Right ventricle myocardium inferior (tissue), 1 donor: Measurements from ENCODE around the gene ST8SIA3. TPM values are rescaled to one million over a fixed set of nuclear protein-coding genes. Genes with fewer than 3 reads are reported as not detected.
"Not testable (repeated sequence)": the region's sequence is repeated elsewhere in the genome, so short reads cannot be mapped to it uniquely, and the experiment has no call there.

Experiments
- ATAC-seq: fragments of 200-7000 bp; cut with Tn5 transposase; one replicate; pipeline ENCODE4 v1.9.1; 2020; ENCODE audit warnings: mild to moderate bottlenecking, moderate library complexity
- DNase-seq: peaks from one replicate; pipeline ENCODE4 v3.0.0; 2021; ENCODE audit errors: missing footprints
- intact Hi-C: fragments of 100-400 bp; cut with DNase I; formaldehyde crosslinking; loops from one replicate; pipeline ENCODE4 v1.11.0; 2022
- total RNA-seq: library from RNA; stranded (reverse); fragmentation: NEBNext Ultra II Directional; extraction: Animal tissue kit (Norgen Biotek cat#: 25700); gene quantifications from one replicate; pipeline ENCODE4 v1.2.1, GENCODE V29; 2021
- donor health status: DM: no; HTN: yes; CAD: no; lungs with severe emphysema.

ST8SIA3 gene
- total RNA-seq, 1 donor from 2014 or later: not detected

DNA sequence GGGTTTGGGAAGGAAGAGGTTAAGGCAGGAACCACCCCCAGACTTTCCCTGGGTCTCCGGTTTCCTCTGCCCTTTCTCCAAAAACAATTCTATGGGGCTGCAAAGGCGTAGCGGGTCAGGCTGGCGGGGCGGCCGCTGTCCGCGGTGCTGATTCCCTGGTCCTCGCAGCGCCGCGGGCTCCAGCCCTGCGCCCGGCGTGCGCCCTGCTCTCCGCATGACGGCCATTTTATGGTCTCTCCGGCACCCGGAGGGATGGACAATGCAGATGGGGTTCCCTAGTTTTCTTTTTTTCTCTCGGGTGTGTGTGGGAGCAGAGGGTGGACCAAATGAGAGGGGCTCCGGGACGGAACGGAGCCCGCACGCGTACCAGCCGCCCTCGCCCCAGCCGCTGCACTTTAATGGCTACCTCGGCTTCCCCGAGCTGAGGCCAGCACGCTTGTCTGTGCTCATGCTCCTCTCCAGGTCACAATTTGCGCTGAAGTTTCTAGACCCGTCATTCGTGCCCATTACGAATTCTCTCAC is 1.6 kb downstream of the ST8SIA3 start:
- no peak for DNase-seq
- intact Hi-C loops: no loop called here
- ATAC-seq: peak; percentile 28

DNA sequence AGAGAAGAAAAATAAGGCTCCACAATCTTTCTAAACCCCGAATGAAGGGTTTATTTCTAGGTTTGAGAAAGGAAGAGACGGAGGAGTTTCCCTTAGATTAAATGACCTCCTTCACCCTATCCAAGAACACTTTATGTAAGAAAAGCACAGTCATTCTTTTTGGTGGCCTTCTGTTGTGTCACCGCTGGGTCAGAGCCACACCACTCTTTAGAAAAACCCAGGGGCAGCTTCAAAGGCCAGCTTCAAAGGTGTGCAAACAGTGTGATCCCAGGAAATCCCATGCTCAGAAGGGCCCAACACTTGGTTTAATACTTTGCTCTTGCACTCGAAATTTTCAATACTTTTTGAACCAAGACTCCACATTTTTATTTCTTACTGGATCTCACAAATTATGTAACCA is 7.1 kb downstream of the ST8SIA3 start:
- intact Hi-C loops: no loop called here
- ATAC-seq (no peak), DNase-seq (no peak)

DNA sequence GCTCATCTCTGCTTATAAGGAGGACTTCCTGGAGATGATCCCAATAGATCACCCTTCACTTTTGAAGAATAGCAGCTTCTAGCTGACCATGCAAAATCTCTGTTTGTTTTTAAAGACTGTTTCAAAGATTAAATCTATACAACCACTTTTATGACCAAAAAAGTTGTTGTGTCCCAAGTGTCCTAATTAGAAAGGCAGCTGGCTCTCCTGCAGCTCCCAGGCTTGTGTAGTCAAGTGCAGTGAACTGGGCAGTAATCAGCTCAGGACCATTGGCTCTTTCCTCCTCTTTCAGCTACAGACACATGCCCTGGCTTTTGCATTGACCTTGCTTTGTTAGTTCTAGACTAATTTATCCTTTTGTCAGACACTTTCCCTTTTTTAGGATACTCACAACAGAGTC is 10.4 kb downstream of the ST8SIA3 start:
- intact Hi-C loops: no loop called here
- DNase-seq (no peak), ATAC-seq (no peak)

DNA sequence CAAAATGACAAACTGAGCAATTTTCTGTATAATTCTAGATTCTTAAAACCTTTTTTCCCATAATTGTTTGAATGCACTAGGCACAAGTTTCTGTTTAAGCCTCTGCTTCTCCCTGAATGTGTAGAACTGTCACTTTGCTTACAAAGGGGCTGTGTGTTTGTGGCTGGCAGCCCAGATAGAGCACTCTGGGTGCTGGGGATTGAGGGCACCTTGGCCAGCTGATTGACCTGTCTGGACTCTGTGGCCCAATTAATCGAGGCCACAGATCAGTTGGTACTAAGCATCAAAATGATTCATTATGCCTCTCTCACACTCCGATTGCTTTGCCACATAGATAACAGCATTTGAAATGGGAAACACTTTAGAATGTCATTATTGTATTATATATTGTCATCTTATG is 12.1 kb downstream of the ST8SIA3 start:
- DNase-seq (no peak), ATAC-seq (no peak)
- intact Hi-C loops: no loop called here

DNA sequence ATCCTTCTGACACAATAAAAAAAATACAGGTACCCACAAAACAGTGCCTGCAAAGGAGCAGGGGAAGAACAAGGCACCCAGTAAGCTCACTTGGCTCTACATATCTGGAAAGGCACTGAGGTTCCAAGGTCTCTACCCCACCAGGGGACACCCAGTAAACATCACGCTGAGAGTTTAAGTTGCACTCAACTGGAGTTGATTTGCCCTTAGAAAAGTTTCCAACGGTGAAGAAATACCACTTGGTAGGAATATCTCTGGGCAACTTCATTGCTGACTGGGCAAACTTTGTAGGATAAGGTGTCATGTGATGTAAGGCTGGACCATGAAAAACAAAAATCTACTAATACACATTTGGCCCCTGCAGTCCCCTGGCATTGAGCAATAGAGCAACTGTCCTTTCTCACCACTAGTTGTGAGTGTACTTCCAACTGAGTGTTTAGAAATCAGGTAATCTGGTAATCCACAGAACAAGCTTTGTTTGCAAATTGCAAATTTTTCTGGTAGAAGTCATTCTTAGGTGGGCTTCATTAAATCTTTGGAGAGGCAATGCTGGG is 14.2 kb downstream of the ST8SIA3 start:
- DNase-seq (no peak), ATAC-seq (no peak)
- intact Hi-C loops: no loop called here

DNA sequence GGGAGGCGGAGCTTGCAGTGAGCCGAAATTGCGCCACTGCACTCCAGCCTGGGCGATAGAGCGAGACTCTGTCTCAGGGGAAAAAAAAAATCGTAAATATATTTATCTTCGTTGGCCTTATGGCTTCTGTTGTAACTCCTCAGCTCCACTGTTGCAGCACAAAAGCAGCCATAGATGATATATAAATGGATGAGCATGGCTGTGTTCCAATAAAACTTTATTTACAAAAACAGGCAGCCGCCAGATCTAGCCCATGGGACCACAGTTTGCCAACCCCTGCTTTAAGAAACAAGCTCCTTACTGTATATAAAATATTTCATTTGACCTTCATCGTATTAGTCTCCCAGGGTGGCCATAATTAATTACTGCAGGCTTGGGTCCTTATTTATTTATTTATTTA is 20.1 kb downstream of the ST8SIA3 start:
- no peak for DNase-seq
- no peak for ATAC-seq
- intact Hi-C loops: no loop called here

DNA sequence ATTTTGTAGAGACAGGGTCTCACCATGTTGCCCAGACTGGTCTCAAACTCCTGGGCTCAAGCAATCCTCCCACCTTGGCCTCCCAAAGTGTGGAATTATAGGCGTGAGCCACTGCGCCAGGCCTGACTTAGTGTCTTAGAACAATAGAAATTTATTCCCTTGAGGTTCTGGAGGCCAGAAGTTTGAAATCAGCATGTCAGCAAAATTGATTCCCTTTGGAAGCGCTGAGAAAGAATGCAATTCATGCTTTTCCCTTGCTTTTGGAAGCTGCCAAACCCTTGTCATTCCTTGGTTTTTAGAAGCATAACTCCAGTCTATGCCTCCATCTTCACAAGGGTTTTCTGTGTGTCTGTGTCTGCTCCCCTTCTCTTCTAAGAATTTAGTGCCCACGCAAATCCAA is 20.7 kb downstream of the ST8SIA3 start:
- ATAC-seq (no peak), DNase-seq (no peak)
- intact Hi-C loops: no loop called here

DNA sequence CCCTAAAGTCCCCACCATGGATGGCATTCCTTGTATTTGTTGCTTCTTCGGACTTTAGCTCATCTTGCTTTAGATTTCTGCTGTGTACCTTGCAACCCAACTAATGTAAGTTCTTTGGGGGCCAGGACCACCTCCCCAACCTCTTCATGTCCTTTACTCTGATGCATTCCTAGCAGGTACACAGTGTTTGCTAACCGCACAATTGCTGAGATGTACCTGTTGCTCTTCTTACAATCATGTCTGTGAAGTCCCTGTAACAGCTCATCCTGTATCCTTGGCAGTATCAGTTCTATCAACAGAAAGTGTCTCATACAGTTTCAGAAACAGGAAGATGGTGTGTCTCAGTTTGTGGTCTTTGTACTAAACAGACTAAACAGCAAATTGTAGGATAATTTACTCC is 24.1 kb downstream of the ST8SIA3 start:
- intact Hi-C loops: no loop called here
- ATAC-seq (no peak), DNase-seq (no peak)

DNA sequence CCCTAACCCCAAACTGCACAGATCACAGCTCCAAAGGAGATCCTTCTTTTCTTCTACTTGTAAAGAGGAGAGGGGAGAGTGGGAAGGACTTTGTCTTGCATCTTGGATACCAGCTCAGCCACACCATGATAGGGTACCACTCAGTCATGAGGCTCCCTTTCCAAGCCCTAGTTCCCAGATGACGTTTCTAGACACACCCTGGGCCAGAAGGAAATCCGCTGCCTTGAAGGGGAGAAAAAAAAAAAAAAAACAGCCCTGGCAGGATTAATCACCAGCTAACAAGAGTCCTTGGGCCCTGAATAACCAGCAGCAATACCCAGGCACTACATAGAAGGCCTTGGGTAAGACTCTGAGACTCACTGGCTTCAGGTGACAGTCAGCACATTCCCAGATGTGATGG is 36.9 kb downstream of the ST8SIA3 start:
- ATAC-seq (no peak), DNase-seq (no peak)
- intact Hi-C loops: no loop called here

DNA sequence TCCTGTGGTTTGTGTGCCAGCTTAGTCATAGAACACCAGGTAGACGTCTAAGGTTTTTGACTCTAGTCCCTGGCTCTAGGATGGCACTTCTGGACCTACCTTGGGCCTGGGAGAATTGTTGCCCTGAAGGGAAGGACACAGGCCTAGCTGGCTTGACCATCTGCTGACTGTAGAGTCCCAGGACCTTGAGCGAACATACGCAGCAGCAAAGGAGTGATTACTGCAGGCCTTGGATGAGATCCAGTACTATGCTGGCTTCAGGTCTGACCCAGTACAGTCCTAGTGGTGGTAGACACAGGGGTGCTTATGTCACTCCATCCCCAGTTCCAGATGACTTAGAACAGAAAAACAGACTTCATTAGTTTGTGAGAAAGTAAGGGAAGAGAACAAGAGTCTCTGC is 37.7 kb downstream of the ST8SIA3 start:
- no peak for DNase-seq
- no peak for ATAC-seq
- intact Hi-C loops: no loop called here

DNA sequence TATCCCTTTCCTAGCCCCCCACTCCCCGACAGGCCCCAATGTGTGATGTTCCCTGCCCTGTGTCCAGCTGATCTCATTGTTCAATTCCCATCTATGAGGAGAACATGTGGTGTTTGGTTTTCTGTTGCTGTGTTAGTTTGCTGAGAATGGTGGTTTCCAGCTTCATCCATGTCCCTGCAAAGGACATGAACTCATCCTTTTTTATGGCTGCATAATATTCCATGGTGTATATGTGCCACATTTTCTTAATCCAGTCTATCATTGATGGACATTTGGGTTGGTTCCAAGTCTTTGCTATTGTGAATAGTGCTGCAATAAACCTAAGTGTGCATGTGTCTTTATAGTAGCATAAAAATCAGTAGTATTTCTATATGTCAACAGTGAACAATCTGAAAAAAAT is 42.4 kb downstream of the ST8SIA3 start:
- ATAC-seq, DNase-seq, intact Hi-C loops: not testable (repeated sequence)

DNA sequence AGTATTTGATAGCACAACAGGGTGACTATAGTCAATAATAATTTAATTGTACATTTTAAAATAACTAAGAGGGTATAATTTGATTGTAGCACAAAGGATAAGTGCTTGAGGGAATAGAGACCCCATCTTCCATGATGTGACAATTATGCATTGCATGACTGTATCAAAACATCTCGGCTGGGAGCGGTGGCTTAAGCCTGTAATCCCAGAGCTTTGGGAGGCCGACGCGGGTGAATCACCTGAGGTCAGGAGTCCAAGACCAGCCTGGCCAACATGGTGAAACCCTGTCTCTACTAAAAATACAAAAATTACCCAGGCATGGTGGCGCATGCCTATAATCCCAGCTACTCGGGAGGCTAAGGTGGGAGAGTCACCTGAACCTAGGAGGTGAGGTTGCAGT is 44.5 kb downstream of the ST8SIA3 start:
- DNase-seq, ATAC-seq, intact Hi-C loops: not testable (repeated sequence)

DNA sequence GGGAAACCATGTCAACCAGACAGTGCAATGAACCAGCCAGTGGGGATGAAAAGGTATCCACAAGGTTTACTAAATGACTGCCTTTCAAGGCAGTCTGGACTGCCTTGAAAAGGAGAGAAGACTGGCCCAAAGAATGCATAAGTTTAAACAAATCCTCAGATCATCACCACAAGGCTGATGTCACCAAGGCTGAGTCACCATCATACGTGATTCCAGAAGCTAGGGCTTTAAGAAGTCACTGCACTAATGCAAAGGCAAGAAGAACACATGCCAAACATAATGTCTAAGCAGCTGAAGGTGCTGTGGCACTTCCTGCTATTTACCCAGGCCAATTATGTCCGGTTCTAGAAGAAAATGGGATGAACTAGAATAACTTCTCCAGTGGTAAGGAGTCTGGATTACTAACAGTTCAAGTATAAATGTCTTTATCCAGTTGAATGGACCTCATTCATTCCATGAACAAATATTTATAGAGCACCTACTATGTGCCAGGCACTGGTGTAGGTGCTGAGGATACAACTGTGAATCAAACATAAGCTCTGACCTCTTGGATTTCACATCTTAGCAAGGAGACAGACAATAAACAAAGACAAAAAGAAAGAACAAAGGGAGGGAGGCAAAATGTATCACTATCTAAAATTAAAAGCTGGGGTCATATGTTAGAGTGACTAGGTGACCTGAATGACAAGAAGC is 45.2 kb downstream of the ST8SIA3 start:
- ATAC-seq (no peak), DNase-seq (no peak)
- intact Hi-C loops: no loop called here

DNA sequence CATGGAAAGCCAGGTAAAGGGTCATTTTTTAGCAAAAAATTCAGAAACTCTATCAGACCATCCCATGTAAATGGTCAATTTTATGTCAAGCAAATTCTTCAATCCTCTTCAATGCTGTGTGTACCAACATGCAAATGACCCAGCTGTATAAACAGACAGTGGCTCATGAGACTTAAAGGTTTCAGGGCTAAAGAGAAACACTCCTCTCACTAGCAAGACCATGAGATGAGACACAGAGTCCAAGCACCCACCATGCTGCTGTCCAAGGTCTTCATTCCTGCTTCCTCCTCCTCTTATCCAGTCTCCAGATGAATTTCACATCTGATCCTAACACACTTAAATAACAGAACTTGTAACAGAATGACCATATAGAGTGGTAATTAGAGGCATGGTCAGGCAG is 52.0 kb downstream of the ST8SIA3 start:
- no peak for ATAC-seq
- no peak for DNase-seq
- intact Hi-C loops: no loop called here

DNA sequence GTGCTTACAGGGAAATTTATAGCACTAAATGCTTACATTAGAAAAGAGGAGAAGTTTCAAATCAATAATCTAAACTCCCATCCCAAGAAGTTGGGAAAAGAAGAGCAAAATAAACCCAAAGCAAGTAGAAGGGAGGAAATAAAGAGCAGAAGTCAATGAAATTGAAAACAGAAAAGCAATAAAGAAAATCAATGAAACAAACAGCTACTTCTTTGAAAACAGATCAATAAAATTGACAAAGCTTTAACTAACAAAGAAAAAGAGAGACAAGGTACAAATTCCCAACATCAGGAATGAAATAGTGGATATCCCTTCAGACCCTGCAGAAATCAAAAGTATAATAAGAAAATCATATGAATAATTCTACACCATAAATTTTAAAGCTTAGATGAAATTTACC is 57.3 kb downstream of the ST8SIA3 start:
- ATAC-seq (no peak), DNase-seq (no peak)
- intact Hi-C loops: no loop called here

DNA sequence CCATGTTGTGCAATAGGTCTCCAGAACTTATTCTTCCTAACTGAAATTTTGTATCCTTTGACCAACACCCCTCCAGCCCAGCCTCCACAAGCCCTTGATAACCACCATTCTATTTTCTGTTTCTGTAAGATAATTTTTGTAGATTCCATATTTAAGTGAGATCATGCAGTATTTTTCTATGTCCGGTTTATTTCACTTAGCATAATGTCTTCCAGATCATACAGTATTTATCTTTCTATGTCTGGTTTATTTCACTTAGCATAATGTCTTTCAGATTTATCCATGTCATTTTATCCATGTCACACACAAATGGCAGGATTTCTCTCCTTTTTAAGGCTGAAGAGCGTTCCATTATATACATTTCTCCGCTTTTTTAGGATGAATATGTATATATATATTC is 58.4 kb downstream of the ST8SIA3 start:
- intact Hi-C loops: no loop called here
- no peak for ATAC-seq
- DNase-seq: no peak

DNA sequence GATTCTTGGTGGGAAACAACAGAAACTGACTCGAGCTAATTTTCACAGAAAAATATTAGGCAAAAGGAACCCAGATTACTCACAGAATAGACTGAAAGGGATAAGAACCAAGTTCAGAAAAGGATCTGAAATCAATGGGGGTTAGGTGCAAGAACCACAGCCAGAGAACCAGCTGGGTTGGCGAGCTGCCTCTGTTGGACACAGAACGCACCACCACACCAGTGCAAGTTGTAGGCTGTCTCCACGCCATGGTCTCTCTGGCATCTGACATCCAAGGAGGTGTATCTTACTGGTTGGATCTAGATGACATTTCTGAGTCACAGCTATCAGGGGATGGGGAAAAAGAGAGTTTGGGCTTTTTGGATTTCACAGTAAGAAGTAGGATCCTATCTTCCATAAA is 64.2 kb downstream of the ST8SIA3 start:
- intact Hi-C loops: no loop called here
- DNase-seq: no peak
- no peak for ATAC-seq
